ENCODE data around the gene CLP1.
"Not testable (repeated sequence)": the region's sequence is repeated elsewhere in the genome, so short reads cannot be mapped to it uniquely, and the experiment has no call there.

CLP1 gene

GRCh38 chr11:57663975-57664374, 6.4 kb downstream of the CLP1 start:
- DNase-seq (ENCODE audit: low read depth in 3 of 3), result no peak

DNA sequence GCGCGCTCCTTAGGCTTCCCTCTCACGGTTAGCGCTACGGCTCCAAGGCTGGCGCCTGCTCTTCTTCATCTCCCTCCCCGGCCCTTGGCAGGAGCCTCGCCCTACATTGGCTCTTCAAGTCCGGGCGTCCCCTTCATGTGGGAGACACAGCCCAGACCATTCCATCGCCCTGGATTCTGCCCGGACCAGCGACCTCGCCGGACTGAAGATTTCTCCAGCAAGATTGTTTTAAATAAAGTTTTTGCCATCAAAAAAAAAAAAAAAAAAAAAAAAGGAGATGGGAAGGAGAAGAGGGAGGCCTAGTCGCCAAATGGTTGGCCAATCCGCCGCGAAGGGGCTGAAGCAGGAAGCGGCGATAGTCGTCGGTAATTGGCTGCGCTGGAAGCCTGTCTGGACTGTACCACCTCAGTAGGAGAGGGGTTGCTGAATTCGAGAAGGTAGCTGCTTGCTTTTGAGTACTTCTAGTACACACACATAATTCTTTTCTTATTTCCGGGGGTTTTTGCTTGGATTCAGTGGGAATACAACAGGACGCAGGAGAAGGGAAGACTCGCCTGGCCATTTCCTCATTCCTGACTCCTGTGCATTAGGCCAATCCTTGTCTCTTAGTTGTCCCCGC, 9.7 kb downstream of the CLP1 start:
- DNase-seq (ENCODE audit: low read depth in 3 of 3), result peak; percentile 83 to 94 (median 84)

GRCh38 chr11:57667736-57668433, 10.3 kb downstream of the CLP1 start, which contains the start of gene ZDHHC5:
TSS of gene ZDHHC5 (plus strand) at chr11:57668114. CDS start at chr11:57673091, 4,977 bp downstream.
- DNase-seq (ENCODE audit: low read depth in 3 of 3), result peak; percentile 96 to 100 (median 98)

- DNase-seq (ENCODE audit: low read depth in 3 of 3), result no peak
These were observed 10.8 kb downstream of the CLP1 start for GRCh38 chr11:57668434-57668782.

DNA sequence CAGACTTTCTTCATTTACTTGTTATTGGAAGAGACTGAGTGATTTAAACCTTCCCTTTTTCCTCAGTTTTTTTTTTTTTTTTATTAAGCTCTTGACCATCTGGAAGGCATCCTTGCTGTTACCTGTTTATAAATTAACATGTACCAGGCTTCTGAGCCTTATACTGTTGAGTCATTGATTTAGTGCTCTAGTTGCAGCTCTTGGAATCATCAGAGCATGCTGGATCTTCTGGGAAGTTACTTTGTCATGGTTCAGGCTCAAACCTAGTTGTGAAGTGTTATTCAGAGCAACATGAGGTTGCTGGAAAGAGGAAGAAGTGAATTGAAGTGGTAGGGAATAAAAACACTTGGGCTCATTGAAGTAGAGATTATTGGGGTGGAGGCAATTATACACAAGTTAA, 16.7 kb downstream of the CLP1 start:
- DNase-seq (ENCODE audit: low read depth in 3 of 3), result no peak

DNA sequence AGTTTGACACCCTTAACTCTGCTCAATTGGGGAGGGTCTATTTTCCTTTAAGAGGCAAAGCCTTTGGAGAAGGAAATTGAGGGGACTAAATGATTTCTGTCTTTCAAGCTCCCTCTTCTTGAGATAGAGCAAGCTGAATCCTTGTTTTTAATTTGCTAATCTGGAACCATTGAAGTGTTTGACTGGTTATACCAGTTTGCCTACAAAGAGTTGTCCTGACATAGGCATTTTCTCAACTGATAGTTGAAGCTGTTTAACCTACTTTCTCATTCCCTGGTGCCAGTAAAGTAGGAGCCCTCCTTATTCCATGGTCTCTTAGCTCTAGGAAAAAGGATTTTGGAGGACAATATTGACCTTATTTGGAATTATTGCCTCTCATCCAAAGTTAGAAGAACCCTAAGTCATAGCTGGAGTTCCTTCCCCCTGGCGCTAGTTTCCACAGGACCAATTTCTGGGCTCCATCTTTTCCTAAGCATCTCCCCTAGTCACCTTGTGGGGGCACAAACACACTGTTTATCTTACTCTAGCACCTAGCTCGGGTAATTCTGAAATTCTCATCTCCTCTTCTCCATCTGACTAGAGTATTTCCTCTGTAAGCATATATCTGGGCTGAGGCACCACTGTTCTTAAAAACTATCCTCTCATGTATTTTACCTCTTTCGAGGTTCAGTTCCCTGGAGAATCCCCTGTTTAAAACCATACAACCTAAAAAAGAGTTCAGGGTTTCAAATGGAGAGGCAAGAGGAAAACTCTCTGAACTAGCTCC, 17.8 kb downstream of the CLP1 start:
- no peak for DNase-seq (ENCODE audit: low read depth in 3 of 3)

DNA sequence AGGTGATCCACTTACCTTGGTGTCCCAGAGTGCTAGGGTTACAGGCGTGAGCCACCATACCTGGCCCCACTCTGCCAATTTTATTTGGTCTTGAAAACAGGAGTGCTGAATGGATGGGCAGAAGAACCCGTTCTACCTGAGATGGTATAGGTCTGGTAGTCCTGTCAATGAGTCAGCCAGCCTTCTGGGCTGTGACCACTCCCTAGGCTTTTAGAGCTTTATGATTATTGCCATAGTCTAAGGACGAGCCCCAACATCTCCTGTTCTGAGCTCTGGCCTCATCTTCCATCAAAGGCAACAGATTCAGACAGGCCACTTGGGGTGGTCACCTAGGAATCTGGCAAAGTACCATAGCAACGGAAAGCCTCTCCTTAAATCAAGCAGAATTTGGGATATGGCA, 21.8 kb downstream of the CLP1 start:
- no peak for DNase-seq (ENCODE audit: low read depth in 3 of 3)

- DNase-seq (ENCODE audit: low read depth in 3 of 3), result no peak
These were observed 23.0 kb downstream of the CLP1 start for GRCh38 chr11:57680552-57680874.

DNA sequence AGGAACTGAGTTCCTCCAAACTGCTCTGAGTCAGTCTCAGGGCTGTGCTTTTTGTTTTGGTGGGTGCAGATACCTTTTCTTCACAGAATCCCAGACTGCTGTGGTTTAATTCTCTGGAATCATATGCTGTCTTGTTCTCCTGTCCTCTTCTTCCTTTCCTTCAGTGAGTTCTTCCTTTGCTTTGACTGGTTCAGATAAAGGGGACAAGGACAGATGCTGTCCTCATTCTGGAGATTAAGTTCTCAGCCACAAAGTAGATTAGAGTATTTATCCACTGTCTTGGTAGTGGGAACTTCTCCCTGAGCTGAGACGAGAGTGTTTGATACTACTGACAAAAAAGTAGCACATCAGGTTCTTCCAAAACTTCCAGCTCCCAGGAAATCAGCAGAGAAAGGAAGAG, 23.6 kb downstream of the CLP1 start:
- DNase-seq (ENCODE audit: low read depth in 3 of 3), result no peak

GRCh38 chr11:57690474-57690873, 32.9 kb downstream of the CLP1 start:
- not testable (repeated sequence) for DNase-seq (ENCODE audit: low read depth in 3 of 3)

DNA sequence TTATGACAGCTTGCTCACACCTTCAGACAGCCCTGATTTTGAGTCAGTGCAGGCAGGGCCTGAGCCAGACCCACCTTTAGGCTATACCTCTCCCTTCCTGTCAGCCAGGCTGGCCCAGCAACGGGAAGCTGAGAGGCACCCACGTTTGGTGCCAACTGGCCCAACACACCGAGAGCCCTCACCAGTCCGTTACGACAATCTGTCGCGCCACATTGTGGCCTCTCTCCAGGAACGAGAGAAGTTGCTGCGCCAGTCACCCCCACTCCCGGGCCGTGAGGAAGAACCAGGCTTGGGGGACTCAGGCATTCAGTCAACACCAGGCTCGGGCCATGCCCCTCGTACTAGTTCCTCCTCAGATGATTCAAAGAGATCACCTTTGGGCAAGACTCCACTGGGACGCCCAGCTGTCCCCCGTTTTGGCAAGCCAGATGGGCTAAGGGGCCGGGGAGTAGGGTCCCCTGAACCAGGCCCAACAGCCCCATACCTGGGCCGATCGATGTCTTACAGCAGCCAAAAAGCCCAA, 41.3 kb downstream of the CLP1 start:
- DNase-seq (ENCODE audit: low read depth in 3 of 3), result no peak

DNA sequence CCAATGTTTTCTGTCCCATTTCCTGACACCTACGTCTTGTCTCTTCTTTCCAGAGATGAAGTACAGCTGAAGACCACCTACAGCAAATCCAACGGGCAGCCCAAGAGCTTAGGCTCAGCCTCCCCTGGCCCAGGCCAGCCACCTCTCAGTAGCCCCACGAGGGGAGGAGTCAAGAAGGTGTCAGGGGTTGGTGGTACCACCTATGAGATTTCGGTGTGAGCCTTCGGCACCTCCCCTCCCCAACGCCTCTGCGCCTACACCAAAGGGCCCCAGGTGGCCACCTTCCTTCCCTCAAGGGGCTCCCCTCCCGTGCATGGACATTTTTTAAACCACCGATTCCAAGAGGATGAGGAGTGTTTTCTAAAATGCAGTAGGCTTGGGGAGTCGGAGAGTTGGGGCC, 42.3 kb downstream of the CLP1 start:
- DNase-seq (ENCODE audit: low read depth in 3 of 3), result no peak

GRCh38 chr11:57700425-57700824, 42.9 kb downstream of the CLP1 start:
- no peak for DNase-seq (ENCODE audit: low read depth in 3 of 3)

DNA sequence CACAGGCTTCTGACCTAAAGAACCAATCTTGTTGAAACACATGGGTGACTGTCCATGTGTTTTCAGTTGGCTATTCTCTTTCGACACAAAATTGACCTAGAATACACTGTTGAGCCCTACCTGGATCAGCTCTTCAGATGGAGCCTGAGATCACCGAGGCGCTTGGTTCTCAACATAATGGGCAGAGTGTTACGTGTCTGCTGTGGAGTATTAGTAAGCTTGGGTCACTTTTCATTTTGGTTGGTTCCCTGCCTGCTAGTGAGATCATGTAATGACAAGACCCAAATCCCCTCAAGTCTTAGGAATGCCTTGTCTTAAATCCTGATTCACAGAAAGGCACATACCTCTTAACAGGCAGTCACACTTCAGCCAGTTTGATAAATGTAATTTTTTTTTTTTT, 45.8 kb downstream of the CLP1 start:
- DNase-seq (ENCODE audit: low read depth in 3 of 3), result no peak

- DNase-seq (ENCODE audit: low read depth in 3 of 3), result no peak
These were observed 47.4 kb downstream of the CLP1 start for GRCh38 chr11:57704932-57705331.

DNA sequence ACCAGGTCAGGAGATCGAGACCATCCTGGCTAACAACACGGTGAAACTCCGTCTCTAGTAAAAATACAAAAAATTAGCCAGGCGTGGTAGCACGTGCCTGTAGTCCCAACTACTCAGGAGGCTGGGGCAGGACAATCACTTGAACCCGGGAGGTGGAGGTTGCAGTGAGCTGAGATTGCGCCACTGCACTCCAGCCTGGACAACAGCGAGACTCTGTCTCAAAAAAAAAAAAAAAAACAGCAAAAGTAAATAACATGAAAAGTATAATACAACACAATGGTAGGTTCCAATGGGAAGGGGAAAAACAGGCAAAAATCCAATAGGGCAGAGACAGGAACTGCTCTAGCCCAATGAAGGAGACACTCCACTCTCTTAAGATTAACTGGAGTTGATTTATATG, 47.9 kb downstream of the CLP1 start:
- DNase-seq (ENCODE audit: low read depth in 3 of 3), result not testable (repeated sequence)

GRCh38 chr11:57709802-57710367, 52.3 kb downstream of the CLP1 start:
- no peak for DNase-seq (ENCODE audit: low read depth in 3 of 3)

Data from stimulated activated CD4-positive, alpha-beta T cell treated with anti-CD3 and anti-CD28 coated beads, TNF-alpha, amount 100 ng/mL, for 48 hours (primary cell).